Breast epithelium (tissue), 4 donors: ENCODE measurements around the gene OR52J3. TPM values are rescaled to one million over a fixed set of nuclear protein-coding genes. Genes with fewer than 3 reads are reported as not detected.

Experiments used
- DNase-seq, 2 donors: peaks; one replicate each; pipeline ENCODE4 v3.0.0-alpha.2; 2019; ENCODE audit warnings: low spot score in 2 of 2
- H3K27ac ChIP-seq, 2 donors: fragments of 200-600 bp; sonication (generic) in 1 of 2; one replicate each; pipeline ENCODE4 v1.5.1; 2016 to 2019; ENCODE audit warnings: mild to moderate bottlenecking in 1 of 2
- H3K27me3 ChIP-seq, 2 donors: fragments of 200-600 bp; sonication (generic) in 1 of 2; one replicate each; pipeline versions ENCODE4 v1.5.1 to v1.6.0; 2017 to 2019; ENCODE audit warnings: control low read depth in 1 of 2, mild to moderate bottlenecking in 1 of 2
- H3K36me3 ChIP-seq: fragments of 200-600 bp; one replicate; pipeline ENCODE4 v1.5.1; 2019
- H3K4me1 ChIP-seq, 2 donors: fragments of 200-600 bp; sonication (generic); one replicate each; pipeline ENCODE4 v1.5.1; 2016 to 2019; ENCODE audit warnings: control low read depth in 1 of 2
- H3K4me3 ChIP-seq, 3 donors: fragments of 200-600 bp; sonication (generic); 1 replicate in 2 of 3; 2 replicates in 1 of 3; pipeline ENCODE4 v1.5.1; 2016 to 2019; ENCODE audit warnings: mild to moderate bottlenecking in 3 of 3, moderate library complexity in 2 of 3
- H3K9me3 ChIP-seq, 2 donors: fragments of 200-600 bp; sonication (generic) in 1 of 2; one replicate each; pipeline ENCODE4 v1.5.1; 2016 to 2019; ENCODE audit warnings: control low read depth in 1 of 2
- CTCF ChIP-seq, 3 donors: fragments of 450-650 bp; IDR thresholded peaks; one replicate each; pipeline ENCODE4 v1.5.1; 2016 to 2017; ENCODE audit warnings: antibody characterized with exemption in 3 of 3, mild to moderate bottlenecking in 3 of 3, moderate library complexity in 3 of 3
- POLR2A ChIP-seq: fragments of 450-650 bp; IDR thresholded peaks from one replicate; pipeline ENCODE4 v1.6.1; 2016; ENCODE audit warnings: antibody characterized with exemption, mild to moderate bottlenecking, moderate library complexity
- POLR2AphosphoS5 ChIP-seq, 3 donors: sonication (generic); formaldehyde crosslinking; IDR thresholded peaks; one replicate each; pipeline ENCODE4 v1.6.1; 2017; ENCODE audit warnings: antibody characterized with exemption in 3 of 3
- intact Hi-C: fragments of 100-400 bp; cut with DNase I; formaldehyde crosslinking; loops from one replicate; pipeline ENCODE4 v1.15.1; 2023; ENCODE audit warnings: low total_unique reads
- total RNA-seq, 3 donors: library from RNA; depleted of rRNA; stranded (reverse); fragments of >200 nt; gene quantifications; one replicate each; pipeline ENCODE4 v1.1.0, GENCODE V29; 2016

The OR52J3 gene
- total RNA-seq, 3 donors from 2014 or later = not detected

GRCh38 chr11:5069272-5069671 lies 22.9 kb downstream of the OR52J3 start, which contains the start of gene OR52E1:
TSS of gene OR52E1 (plus strand) at chr11:5069572.
- Histone ChIP-seq H3K4me3 (no peak within 1 kb of the TSS), H3K27me3 (no peaks in the 10 kb centered on the region)
- intact Hi-C loops = no loop called here

GRCh38 chr11:5071799-5072198 lies 25.5 kb downstream of the OR52J3 start:
- Histone ChIP-seq H3K27ac (no peak overlapping the region), H3K9me3 (no peaks in the 10 kb centered on the region), H3K4me3 (no peak overlapping the region), H3K4me1 (no peaks in the 10 kb centered on the region), H3K27me3 (no peaks in the 10 kb centered on the region), H3K36me3 (no peaks in the 10 kb centered on the region)
- intact Hi-C loops = no loop called here
- TF ChIP-seq POLR2A (no peak), POLR2AphosphoS5 (IDR thresholded peaks at IDR 0.05) (no peak), CTCF (IDR thresholded peaks at IDR 0.05) (no peak)
- no peak for DNase-seq

More at GRCh38 chr11:5069272-5069671, 22.9 kb downstream of the OR52J3 start, which contains the start of gene OR52E1:
- no peaks in the 10 kb centered on the region for H3K9me3 ChIP-seq
- H3K4me1 ChIP-seq = no peaks in the 10 kb centered on the region
- no peaks in the 10 kb centered on the region for H3K36me3 ChIP-seq
- DNase-seq = no peak
- TF ChIP-seq POLR2A (no peak), POLR2AphosphoS5 (IDR thresholded peaks at IDR 0.05) (no peak), CTCF (IDR thresholded peaks at IDR 0.05) (no peak)
- H3K27ac ChIP-seq = no peak within 1 kb of the TSS

- DNase-seq = no peak
- H3K27me3 ChIP-seq = no peaks in the 10 kb centered on the region
- no peaks in the 10 kb centered on the region for H3K9me3 ChIP-seq
- no peaks in the 10 kb centered on the region for H3K36me3 ChIP-seq
- intact Hi-C loops = no loop called here
- no peak overlapping the region for H3K27ac ChIP-seq
- H3K4me3 ChIP-seq = no peak overlapping the region
- TF ChIP-seq POLR2A = no peak
- no peak for TF ChIP-seq POLR2AphosphoS5 (IDR thresholded peaks at IDR 0.05)
- no peak for TF ChIP-seq CTCF (IDR thresholded peaks at IDR 0.05)
- no peaks in the 10 kb centered on the region for H3K4me1 ChIP-seq
These were observed 35.1 kb downstream of the OR52J3 start for GRCh38 chr11:5081405-5081804.

- no peaks in the 10 kb centered on the region for H3K9me3 ChIP-seq
- TF ChIP-seq CTCF (IDR thresholded peaks at IDR 0.05) (no peak), POLR2AphosphoS5 (IDR thresholded peaks at IDR 0.05) (no peak), POLR2A (no peak)
- H3K4me3 ChIP-seq = no peak overlapping the region
- H3K4me1 ChIP-seq = no peaks in the 10 kb centered on the region
- no peak for DNase-seq
- H3K36me3 ChIP-seq = no peaks in the 10 kb centered on the region
- H3K27ac ChIP-seq = no peak overlapping the region
- intact Hi-C loops = no loop called here
- H3K27me3 ChIP-seq = no peaks in the 10 kb centered on the region
These were observed 37.3 kb downstream of the OR52J3 start for GRCh38 chr11:5083602-5084001.

- no peak for DNase-seq
- intact Hi-C loops = no loop called here
- Histone ChIP-seq H3K4me1 (no peaks in the 10 kb centered on the region), H3K9me3 (no peaks in the 10 kb centered on the region), H3K27ac (no peak overlapping the region), H3K4me3 (no peak overlapping the region), H3K27me3 (no peaks in the 10 kb centered on the region), H3K36me3 (no peaks in the 10 kb centered on the region)
- no peak for TF ChIP-seq POLR2AphosphoS5 (IDR thresholded peaks at IDR 0.05)
- TF ChIP-seq POLR2A = no peak
- TF ChIP-seq CTCF (IDR thresholded peaks at IDR 0.05) = no peak
These were observed 42.2 kb downstream of the OR52J3 start for GRCh38 chr11:5088556-5088955.
